ENCODE measurements around the gene ITPR1. TPM values are rescaled to one million over a fixed set of nuclear protein-coding genes. Genes with fewer than 3 reads are reported as not detected.

ITPR1 gene
- total RNA-seq, 1 donor from 2014 or later = 90.8 TPM

DNA sequence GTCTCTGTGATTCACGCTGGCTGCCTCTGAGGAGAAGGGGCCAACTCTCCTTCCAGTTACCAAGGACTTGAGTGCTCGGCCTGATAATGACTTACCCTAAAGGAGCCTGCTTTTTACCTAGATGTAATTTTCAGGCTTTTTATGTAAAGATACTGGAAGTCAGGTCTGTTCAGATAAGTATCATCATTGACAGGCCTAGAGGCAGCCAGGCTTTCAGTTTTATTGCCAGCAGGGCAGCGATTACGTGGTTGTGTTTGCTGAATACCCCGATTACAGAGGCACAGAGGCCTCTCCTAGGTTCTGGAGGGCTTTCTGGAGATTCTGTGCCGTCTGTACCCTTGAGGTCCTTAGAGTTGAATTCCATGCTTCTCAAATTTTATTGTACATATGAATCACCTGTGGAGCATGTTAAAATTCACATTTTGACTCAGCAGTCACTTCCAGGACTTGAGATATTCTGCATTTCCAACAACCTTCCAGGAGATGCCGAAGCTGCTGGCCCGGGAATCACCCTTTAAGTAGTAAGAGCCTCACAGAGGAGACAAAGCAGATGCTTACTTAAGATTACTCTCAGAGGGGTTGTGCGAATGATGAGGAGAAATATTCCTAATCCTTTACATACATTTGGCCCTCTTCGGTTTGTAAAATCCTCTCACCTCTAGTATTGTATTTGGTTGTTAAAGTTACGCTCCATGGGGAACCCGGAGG is 326.0 kb downstream of the ITPR1 start:
- intact Hi-C loops (cut with micrococcal nuclease) = no loop called here

DNA sequence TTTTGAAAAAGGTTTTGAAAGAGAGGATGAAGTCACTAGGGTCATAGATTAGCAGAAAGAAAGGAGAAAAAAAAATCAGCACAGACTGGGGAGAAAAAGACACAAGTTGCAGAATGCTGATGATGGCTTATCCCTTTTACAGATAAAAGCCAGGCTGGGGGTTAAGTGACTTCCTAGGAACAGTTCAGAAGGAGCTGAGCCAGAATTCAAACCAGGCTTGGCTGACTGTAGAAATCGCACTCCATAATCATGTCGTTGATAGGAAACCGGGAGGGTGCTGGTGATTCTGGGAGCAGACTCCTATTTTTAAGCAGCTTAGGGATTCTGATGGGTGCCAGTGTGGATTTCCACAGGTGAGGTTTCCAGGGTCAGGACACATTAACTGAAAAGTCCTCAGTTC is 326.6 kb downstream of the ITPR1 start:
- intact Hi-C loops (cut with micrococcal nuclease) = no loop called here

DNA sequence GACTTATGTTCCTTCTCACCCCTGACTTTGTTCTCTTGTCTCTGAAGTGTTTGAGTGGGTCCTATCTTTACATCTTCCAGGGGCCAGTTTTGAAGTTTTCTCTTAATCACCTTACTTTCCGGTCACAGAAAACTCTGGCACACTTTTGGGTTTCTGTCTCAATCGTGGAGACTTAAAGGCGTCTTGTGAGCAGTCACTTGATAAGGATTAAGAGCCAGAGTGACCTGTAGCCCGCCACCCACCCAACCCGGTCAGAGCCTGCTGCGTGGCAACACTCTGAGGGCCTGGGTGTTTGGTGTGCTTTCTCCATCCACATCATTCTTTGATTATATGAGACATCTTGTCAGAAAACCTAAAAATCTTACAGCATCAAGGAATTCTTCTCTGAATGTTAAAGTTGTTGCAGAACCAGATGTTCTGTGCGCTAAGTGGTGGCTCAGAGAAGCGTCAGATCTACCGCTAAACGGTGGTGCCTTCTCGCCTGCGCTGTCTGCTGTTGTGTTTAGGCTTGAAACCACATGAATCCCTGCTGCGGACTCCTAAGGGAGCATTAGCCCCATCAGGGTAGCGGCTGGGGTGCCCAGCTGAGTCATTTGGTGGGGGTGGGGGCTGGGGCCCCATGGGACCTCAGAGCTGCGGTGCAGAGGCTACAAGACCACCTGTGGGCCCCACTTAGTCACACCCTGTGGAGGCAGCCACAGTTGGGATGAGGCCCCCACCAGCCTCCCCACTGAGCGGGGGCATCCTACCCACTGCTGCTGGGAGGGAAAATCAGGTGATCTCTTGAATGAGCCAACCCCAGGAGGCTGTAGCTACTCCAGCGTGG is 327.4 kb downstream of the ITPR1 start:
- intact Hi-C loops (cut with micrococcal nuclease) = no loop called here

DNA sequence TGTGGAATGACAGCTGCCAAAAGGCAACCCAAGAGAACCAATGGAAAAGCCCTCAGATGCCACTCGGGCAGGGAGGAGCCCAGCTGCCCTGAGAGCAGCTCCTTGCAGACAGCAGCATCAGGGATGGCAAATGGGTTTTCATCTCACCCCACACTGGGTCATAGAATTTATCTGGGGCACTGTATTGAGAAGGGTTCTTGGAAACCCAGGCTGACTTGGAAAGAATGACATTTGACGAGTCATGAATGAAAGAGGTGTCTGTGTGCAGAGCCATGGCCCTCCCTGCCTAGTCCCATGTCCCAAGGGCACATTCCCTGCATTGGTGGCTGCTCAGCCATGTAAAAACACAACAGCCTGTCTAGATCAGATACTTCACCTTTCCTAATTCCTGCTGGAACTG is 328.2 kb downstream of the ITPR1 start:
- intact Hi-C loops (cut with micrococcal nuclease) = no loop called here

DNA sequence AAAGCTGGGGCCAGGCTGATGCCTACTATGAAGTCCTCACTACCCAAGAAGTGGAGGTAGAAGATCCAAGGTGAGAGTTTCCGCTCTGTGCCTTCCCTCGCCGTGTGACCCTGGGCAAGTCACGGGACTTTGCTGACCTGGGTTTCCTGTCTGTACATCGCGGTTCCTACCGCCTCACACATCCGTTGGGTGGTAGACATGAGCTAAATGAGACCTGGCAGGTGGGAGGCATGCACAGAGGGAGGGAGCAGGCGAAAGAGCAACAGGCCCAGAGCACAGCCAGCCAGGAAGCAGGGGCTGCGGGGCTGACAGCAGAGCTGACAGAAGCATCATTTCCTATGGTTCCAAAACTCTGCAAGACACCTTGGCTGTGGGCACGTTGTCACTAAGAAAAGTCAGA is 328.8 kb downstream of the ITPR1 start:
- intact Hi-C loops (cut with micrococcal nuclease) = loop anchor here (1.0 to 2.0 kb wide), 11 partner anchors 9 to 235 kb away; no protein-coding TSS in a partner anchor

DNA sequence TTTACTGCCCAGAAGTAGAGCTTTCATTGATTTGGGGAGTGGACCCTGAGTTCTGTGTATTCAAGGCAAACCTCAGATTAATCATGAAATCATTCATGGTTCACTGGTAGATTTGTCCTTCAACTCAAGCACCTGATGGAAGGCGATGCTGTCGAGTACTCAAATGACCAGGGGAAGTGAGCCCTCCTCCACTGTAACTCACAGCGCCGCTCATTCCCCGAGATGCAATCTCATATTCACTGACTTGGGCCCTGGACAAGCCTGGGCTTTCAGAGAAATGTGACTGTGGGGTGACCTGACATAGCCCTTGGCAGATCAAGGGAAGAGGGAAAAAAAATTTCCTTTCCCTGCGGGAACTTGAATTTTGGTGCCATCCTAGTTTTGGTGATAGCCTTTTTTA is 329.4 kb downstream of the ITPR1 start:
- intact Hi-C loops (cut with micrococcal nuclease) = loop anchor here (1.0 to 2.0 kb wide), 11 partner anchors 9 to 235 kb away; no protein-coding TSS in a partner anchor

DNA sequence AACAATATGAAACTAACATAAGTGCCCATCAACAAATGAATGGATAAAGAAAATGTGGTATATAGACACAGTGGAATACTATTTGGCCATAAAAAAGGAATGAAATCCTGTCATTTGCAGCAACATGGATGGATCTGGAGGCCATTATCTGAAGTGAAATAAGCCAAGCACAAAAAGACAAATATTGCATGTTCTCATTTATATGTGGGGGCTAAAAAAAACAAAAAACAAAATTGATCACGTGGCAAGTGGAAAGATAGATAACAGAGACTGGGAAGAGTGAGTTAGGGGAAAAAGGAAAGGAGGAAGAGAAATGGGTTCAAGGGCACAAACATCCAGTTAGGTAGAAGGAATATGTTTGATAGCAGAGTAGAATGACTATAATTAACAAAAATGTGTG is 330.2 kb downstream of the ITPR1 start:
- intact Hi-C loops (cut with micrococcal nuclease) = loop anchor here (2.0 kb wide), 1 partner anchor 83 kb away; no protein-coding TSS in a partner anchor

DNA sequence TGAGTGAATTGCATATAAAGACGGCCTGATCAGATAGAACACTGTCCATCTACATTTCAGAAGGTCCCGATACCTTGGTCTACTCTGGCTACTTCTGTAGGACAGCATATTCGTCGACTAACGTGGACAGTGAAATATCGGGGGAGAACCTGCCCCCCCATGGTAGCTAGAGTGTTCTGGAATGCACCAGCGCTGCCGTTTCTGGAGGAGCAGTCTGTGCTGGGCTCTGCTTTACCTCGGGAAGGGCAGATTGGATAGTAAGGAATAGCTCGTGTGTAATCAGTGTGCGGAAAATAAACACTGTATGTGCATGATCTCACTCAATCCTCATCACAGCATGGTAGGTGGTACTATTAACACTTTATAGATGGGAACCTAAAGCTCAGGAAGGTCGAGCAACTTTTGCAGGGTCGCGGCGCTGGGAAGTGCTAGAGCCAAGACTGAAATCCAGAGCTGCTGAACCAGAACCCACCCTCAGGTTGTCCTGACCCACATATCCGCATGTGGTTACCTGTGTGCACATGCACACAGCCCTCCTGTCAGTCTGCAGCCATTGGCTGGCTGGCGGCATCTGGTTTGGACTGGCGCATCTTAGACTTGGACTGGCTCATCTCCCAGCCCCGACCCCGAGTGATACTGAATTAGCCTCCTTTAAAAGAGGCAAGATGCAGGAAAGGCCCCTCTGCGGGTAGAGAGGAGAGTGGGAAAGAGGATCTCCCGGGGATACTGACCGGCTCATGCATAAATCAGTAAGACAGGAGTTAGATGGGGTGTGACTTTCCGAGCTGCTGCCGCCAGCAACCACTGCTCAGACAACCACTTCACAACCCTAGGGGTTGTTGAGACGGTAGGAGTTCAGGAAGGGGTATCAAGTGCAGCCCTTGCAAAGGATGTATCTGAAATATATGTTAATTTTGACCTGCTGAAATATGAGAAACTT is 331.1 kb downstream of the ITPR1 start:
- intact Hi-C loops (cut with micrococcal nuclease) = loop anchor here (2.0 kb wide), 1 partner anchor 83 kb away; no protein-coding TSS in a partner anchor

DNA sequence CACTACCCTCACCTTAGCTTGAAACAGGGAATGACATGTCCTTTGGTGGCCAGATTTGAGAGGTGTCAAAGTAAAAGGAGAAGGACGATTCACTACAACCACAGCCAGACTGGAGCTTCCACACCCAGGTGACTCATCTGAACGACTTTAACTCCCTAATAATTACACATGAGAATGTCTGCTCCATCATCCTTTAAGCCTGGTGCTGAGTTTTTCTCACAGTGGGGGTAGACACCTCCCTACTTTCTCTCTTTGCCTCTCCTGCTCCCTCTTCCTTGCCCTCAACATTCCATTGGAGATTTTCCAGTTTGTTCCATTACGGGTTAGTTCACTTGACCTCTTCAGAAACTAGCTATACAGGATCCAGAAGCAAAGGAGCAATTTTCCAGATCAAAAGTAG is 331.8 kb downstream of the ITPR1 start:
- intact Hi-C loops (cut with micrococcal nuclease) = no loop called here

DNA sequence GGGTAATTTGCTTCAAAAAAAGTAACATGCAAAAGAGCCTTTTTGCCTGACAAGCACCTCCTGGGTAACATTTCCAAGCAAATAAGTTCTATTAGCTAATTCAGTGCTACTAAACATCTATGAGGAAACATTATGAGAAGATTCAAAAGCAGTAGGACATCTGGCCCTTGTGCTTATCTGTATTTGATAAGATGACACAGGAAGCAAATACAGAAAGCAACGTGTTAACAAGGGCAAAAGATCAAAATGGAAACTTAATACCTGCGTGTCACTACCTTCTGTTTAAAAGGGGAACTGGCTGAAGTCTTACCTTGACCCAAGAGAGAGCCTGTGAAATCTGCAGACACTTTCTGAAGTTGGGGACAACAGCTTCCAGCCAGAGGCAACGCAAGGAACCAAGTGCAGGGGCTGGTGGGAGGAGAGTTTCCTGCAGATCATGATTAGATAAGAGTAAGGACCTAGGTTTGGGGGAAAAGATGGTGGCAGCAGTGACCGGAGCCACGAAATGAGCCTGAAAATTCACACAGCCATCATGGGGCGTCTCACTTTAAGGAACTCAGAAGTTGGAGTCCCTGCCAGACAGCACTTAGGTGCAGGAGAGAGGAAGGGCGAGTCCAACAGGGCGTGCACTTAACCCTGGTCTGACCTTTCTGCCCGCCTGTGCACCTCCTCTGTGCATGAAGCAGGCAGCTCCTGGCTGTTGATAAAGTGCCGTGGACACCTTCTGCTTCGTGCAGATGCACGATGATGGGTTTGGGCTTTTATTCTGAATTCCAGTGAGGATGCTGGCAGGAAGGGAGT is 332.5 kb downstream of the ITPR1 start:
- intact Hi-C loops (cut with micrococcal nuclease) = no loop called here

DNA sequence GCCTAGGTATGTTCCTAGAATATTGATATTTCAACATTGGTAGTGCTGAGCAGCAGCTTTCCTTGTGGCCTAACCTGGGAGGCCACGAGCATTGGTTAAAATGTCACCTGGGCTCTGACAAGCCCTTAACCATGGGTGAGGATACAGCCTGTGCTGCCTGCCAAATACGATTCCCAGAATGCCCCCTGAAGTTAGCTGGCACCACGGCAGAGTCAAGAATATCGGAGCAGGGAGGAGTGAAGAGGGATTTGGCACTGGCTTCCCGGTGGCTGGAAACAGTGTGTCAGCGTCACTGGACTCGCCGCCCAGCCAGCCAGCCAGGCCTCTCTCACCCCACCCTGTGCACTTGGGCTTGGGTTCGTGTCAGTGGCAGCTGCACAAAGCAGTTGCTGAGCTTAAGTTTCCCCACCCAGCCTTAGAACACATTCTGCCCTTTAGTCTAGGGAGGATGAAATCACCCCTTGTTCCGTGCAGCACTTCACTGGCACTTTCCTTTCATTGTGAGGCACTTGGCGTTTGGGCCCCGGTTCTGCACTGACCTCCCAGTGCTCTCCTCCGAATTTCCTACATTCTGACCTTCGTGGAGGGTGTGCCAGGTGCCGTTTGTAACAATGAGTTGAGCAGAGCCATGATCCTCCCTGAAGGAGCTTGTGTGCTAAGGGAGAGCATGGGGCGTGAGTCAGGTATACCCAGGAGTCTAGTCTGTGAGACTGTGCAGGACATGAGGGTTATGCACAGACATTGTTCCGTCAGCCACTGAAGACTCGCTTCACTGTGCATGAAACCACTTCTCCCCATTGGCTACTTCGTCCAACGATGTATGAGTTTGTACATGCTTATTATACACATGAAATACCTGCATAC is 333.3 kb downstream of the ITPR1 start:
- intact Hi-C loops (cut with micrococcal nuclease) = no loop called here

DNA sequence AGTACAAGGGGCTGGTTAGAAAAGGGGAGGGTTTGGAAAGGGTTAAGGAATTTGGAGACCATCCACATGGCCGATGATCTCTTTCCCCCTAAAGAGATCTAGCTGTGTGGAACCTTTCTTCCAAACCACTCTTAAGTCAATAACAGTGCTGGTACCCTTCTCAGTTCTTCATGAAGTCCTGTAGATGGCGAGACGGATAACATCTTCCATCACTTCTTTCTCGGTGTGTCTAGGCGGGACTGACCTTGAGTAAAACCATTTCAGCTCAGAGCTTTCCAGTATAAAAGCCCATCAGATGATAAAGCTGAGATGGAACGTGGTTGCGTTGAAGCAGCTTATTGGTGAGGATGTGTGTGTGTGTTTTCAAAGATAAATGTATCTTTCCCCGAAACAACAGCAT is 334.6 kb downstream of the ITPR1 start:
- intact Hi-C loops (cut with micrococcal nuclease) = no loop called here

DNA sequence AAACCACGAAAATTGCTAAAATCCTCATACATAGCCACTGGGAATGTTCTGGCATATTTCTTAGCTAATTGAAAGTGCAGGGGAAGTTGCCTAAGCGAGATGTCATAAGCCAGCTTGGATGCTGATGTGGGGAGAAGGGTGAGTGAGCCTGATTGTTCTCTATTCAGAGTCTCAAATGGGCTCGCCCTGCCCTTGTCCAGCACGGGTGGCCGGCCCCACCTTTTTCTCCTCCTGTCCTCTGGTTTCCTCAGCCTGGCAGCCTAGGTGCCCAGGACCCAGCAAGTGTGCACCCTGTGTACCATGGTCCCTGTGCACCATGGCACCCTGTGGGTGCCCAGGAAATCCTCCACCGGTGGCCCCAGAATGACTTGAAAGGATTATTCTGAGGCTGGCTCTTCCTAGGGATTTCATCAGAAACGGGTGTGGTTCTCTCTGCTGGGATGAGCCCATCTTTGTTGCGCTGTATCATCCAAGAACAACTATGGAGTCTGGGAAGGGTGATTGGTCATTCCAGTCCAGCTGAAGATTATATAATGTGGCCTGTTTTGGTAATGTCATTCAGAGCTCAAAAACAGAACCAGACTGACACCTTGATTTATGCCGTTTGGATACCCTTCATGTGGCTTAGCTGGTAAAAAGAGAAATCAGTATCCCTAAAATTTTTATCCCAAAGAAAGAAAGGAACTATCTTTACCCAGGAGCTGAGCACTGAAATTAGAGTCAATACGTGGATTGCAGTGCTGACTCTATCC is 335.3 kb downstream of the ITPR1 start:
- intact Hi-C loops (cut with micrococcal nuclease) = no loop called here

DNA sequence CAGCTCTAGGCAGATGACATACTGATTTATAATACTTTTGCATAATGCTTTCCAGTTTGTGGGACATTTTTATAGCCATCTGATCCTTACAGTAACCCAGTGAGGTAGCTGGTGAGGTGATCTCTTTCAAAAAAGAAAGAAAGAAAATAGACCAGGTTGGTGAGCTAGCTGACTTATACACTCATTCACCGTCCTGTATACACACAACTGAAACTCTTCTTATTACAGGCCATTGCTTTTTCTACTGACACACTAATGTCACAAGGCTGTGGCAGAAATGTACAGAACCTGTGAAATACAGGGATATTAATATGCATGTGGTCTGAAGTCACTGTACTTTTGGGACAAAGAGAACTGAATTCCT is 335.9 kb downstream of the ITPR1 start:
- intact Hi-C loops (cut with micrococcal nuclease) = no loop called here

DNA sequence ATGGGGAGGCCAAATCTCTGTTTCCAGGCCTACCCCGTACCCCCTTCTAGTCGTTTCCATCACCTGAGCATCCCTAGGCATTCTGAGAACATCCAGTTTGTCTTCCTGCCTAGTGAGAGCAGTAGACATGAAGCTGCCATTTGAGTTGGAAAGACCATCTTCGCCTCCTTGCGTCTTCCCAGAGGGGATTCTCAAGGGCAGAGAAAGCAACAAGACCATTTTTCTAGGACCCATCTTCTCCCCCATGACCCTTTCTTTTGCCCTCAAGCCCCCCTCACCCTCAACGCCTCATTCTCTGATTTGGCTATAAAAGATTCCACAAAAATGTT is 337.4 kb downstream of the ITPR1 start:
- intact Hi-C loops (cut with micrococcal nuclease) = loop anchor here (2.0 to 5.0 kb wide), 3 partner anchors 226 to 478 kb away; no protein-coding TSS in a partner anchor

DNA sequence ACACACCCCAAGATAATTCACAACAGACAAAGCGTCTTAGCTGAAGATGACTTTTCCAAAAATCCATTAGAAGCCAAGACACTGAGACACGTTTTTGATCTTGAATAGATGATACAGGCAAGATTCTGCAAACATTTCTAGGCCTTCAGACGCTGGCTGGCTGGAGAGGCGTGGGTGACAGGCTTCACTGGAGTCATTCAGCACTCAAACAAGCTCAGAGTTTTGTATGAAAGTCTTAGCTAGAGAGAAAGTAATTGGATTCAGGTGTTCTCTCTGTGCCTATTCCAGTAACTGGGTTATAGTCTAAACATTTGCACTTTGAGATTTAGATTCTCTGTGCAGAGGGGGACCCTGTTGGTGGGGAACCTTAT is 338.4 kb downstream of the ITPR1 start:
- intact Hi-C loops (cut with micrococcal nuclease) = loop anchor here (1.0 to 5.0 kb wide), 21 partner anchors 9 to 479 kb away; partner anchors contain the start of genes ARL8B, EDEM1 and ITPR1

DNA sequence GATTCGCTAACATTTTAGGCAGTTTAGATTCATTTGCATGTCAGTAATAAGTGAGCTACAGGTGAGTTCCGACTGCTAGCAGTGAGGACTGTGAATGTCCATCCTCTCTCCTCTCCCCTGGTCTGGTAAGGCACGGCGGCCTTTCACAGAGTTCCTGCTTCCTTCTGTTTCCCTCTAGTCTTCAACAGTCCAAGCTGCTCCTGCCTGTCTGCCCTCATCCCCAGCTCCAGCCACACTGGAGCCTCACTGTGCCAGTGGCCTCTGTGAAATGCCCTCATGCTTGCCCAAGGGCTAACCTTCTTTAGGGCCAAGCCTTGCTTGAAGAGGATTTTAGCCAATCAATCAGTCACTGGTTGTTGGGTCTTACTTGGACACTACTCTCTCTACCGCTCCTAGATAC is 340.3 kb downstream of the ITPR1 start:
- intact Hi-C loops (cut with micrococcal nuclease) = loop anchor here (5.0 kb wide), 1 partner anchor 481 kb away; no protein-coding TSS in a partner anchor

DNA sequence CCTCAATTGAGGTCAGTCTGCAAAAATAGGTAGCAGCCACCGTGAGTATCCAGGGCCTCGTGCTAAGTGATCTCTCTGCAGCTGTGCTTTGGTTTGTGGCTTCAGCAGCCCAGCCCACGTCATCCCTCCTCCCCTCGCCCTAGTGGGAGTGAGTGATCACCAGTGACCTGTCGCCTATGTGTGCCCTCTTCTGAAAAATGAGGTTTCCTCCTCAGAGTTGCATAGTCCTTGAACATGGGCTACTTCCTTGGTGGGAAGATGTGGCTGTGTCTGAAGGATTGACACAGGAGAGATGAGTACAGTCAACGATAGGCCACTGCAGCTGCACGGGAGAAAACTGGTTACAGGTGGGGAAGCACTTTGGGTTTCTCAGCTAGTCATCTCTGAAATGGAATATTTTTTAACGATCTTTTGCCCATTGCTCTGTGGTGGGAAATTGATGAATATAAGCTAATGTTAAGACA is 341.3 kb downstream of the ITPR1 start:
- intact Hi-C loops (cut with micrococcal nuclease) = loop anchor here (1.0 to 5.0 kb wide), 2 partner anchors 8 to 482 kb away; no protein-coding TSS in a partner anchor

DNA sequence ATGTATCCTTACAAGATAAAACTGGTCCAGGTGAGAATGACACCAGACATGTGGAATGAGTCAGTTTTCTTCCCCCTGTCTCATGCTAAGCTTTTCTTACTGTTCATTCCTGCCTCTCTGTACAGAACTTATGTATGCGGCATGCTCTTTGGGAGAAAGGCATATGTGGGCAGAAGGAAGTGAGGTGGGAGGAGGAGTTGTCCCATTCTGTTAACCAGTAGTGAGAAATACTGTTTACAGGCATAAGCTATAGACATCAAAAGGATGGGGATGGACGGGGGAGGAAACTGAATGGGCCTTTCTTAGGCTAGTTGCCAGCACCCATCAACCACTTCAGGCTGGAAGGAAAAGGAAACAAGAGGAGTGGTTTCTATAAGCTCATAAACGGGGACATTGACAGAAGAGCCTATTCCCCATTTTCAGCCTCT is 342.5 kb downstream of the ITPR1 start:
- intact Hi-C loops (cut with micrococcal nuclease) = no loop called here

All from T-helper 1 cell treated with Interleukin-12 subunit alpha and Interleukin-12 subunit beta and Interleukin-4 antibody, amounts not matched to agents 30 ng/mL and 1 ng/mL, for 36 hours (primary cell).